Measurements from ENCODE around the gene KCNIP3.
"Not testable (repeated sequence)": the region's sequence is repeated elsewhere in the genome, so short reads cannot be mapped to it uniquely, and the experiment has no call there.

KCNIP3 gene

DNA sequence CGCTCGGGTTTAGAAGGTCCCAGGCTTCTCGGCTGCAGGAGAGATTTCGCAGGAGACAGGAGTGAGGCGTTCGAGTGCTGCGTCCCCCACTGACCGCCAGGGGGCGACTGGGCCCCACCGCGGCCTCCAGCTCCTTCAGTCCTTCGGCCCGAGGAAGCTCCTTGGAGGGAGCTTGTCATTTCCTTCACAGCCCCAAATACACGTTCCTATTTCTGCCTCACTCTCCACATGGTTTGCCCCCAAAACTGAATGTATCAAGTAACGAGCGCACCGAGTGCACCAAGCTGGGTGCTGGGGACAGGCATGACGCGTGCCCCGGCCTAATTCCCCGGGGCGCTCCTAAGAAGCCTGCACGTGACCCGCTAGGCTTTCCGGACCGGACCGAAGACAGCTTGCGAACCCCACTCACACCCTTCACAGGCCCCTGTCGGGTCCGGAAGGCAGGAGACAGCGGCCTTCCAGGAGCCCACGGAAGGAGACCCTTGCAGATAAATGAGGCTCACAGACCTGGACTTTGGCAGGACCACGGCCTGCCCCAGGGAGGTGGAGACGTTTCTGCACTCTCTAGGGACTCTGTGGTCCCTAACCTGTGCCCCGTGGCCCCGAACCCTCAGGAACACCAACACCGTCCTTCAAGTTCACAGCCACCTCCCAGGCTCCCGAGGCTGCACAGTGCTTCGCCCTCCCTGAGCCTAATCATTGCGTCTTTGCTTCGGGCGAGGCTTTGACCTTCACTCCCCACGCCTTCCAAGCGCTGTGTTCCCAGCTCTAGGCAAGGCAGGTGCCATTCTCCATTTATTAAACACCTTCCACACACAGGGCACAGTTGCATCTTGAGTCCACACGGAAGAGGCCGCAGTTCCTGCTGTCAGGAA, 92.3 kb downstream of the KCNIP3 start:
- DNase-seq: peak; percentile 47

DNA sequence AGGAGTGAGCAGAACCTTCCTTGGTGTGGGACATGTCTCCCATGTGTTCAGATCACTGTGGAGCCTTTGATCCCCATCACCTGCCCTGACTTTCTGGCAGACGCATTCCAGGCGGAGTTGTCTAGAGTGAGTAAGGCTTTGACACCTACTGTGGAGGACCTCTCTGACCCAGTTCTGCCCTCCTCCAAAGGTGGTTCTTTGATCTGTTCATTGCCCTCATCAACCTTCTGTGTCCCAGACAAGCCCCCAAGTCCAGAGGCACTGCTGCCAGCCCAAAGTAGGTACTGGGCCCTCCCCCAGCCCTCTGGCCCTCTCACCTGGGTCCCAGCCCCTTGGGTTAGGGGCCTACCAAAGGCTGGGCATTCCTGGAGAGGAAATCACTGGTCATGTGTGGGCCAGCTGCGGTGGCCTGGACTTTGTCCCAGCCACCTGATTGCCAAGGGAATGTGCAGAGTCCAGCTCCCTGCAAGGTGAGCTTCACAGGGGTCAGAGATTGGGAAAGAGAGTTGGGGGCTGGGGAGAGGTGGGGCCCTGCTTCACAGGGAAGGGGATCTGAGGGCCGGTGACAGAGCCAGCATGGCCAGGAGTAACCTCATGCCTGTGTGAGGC, 93.2 kb downstream of the KCNIP3 start:
- DNase-seq: no peak

- no peak for DNase-seq
These were observed 93.8 kb downstream of the KCNIP3 start for GRCh38 chr2:95390881-95391321.

DNA sequence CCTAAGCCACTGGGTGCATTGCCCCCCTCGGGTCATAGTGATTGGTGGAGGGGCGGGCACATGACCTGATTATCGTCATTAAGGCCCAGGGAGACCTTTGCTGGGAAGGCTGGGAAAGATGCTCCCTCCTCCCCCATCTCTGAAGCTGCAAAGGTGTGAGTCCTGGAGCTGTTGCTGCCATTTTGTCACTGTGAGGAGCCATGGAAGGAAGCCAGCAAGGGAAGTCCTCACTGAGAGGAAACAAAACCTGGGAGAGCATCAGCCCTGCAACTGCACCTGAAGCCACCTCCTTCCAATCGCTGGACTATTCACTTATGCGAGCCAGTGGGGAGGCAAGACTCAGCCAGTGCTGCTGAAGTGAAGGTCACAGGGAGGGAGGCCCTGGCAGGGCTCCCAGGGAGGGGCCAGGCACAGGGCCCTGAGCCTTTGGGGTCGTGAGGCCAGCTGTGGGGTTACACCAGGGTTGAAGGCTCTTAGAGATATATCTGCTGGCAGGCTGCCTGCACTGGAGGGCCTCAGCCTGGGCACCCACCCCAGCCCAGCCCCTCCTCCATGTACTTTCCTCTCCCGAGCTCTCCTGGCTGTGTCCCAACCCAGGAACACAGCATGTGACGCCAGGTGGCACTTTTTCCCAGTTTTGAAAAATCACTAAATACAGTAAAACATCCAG, 94.6 kb downstream of the KCNIP3 start:
- DNase-seq: no peak

- DNase-seq: no peak
These were observed 95.2 kb downstream of the KCNIP3 start for GRCh38 chr2:95392320-95392719.

DNA sequence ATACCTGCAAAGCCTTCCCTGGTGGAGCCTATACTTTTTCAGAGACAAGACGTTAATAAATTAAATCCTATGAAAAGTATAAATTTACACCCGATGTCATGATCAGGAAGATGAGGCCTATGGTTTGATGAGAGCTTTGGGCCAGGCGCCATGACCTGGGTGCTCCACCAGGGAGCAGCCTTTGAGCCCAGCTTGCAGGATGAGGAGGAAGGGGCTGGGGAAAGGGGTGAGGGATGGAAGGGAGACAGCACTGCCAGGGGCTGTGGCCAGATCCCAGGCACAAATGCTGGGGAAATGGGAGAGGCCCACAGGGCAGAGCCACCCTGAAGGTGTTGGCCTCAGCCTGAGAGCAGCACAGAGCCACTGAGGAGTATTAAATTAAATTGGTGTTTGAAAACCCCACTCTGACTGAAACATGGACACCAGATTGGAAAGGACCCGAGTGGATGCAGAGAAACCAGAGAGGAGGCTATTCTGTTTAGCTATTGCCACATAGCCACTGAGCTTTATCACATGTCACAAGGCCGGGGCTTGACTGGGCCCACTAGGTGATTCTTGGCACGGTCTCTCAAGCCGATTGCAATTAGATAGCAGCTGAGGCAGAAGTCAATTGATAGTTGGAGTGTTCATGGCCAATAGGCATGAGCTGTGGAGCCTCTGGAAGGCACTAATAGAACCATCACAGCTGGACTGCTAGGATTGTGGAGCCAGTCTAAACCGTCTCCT, 95.7 kb downstream of the KCNIP3 start:
- no peak for DNase-seq

GRCh38 chr2:95393901-95394300, 96.8 kb downstream of the KCNIP3 start:
- no peak for DNase-seq

- no peak for DNase-seq
These were observed 101.9 kb downstream of the KCNIP3 start for GRCh38 chr2:95399061-95399460.

DNA sequence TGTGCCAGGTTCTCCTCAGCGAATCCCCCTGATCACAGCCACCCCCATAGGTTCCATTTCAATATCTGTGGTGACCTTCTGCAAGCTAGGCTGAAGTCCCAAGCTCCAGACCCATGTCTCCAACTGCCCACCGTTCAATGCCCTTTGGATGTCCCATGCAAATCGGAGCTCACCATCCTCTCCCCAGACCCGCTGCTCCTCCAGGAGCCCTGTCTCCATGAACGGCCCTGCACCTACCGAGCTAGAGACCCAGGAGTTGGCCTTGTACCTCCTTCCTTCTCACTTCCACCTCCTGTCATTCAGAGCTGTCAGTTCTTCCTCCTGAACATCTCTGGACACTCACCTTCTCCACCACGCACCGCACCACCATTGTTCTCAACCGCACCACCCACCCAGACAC, 104.3 kb downstream of the KCNIP3 start:
- no peak for DNase-seq

- DNase-seq: not testable (repeated sequence)
These were observed 104.8 kb downstream of the KCNIP3 start for GRCh38 chr2:95402004-95402369.

DNA sequence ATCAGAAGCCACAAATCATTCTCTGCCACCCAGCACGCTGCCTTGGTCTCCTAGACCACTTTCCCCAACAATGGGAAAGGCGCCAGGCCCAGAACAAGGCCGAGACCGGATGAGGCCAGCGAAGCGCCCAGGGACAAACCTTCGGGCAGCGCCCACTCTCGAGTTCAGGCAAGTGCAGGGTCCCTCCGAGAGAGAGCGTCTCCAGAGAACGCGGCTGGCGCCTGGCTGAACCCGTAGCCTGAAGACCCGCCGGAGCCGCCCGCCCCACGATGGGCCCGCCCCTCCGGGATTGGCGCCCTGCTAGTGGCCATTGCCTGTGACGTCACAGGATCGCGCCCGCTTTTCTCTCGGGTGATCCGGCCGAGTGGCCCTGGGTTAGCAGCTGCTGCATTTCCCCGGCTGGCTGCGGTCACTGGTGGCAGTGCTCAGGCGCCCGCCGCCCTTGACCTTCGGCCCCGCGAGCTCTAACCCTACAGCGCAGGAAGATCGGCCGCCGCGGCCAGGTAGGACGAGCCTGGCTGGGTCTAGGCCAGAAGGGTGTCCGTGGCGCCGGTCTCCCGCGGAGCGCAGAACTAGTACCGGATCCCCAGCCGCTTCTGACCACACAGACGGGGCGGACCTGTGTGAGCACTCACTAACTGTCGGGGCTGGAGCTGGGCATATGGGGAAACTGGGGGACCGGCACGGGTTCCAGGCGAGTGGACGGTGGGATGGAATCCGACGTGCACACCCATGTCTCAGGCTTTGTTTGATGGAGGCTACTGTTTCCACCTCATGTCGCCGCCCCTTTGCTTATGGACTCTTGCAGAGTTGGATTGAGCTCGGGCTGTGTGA, 105.4 kb downstream of the KCNIP3 start, which contains the start of gene FAHD2A:
Gene FAHD2A, plus strand, starts transcription at position 339 of the 834 bp plus-strand sequence. CDS start 2,851 bp downstream, outside the sequence.
- DNase-seq: peak; percentile 91

- DNase-seq: peak; percentile 68
These were observed 106.1 kb downstream of the KCNIP3 start for GRCh38 chr2:95403204-95403721.

DNA sequence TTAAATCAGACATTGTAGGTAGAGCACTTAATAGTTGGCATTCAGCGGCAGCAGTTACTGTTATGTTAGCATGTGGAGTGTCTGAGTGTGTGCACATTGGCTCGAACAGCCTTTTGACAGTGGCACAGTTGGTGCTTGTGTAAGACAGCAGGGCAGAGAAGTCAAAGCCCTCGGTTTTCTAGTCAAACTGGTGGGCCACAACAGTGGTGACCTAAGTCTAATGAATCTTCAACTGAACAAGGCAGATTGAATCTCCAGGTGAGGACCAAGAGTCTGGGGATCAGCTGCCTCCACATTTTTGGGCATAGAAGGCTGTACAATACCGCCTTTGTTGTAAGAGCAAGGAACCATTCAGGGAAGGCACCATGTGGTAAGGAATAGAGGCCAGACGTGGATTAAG, 106.7 kb downstream of the KCNIP3 start:
- not testable (repeated sequence) for DNase-seq

- DNase-seq: peak; percentile 18
These were observed 107.5 kb downstream of the KCNIP3 start for GRCh38 chr2:95404676-95405075.

- DNase-seq: not testable (repeated sequence)
These were observed 114.1 kb downstream of the KCNIP3 start for GRCh38 chr2:95411239-95411638.

- peak; percentile 65 for DNase-seq
These were observed 117.0 kb downstream of the KCNIP3 start for GRCh38 chr2:95414015-95414594.

DNA sequence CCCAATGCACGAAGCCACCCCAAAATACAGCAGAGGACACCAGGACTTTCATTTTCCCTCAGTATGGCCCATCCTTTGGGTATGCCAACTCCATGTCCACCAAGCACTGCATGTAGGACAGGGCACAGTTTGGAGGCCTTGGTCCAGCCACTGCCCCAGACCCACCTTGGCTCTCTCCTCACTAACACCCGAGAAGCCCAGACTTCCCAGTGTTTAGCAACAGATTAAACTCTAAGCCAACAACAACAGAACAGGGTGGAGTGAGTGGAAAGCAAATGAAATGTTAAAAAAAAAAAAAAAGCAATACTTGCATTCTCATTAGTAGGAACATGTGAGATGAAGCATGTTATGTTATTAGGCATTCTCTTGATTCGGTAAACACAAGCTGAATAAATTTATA, 118.0 kb downstream of the KCNIP3 start:
- not testable (repeated sequence) for DNase-seq

- DNase-seq: not testable (repeated sequence)
These were observed 118.4 kb downstream of the KCNIP3 start for GRCh38 chr2:95415561-95415960.

GRCh38 chr2:95427196-95427867, 130.2 kb downstream of the KCNIP3 start:
- not testable (repeated sequence) for DNase-seq

DNA sequence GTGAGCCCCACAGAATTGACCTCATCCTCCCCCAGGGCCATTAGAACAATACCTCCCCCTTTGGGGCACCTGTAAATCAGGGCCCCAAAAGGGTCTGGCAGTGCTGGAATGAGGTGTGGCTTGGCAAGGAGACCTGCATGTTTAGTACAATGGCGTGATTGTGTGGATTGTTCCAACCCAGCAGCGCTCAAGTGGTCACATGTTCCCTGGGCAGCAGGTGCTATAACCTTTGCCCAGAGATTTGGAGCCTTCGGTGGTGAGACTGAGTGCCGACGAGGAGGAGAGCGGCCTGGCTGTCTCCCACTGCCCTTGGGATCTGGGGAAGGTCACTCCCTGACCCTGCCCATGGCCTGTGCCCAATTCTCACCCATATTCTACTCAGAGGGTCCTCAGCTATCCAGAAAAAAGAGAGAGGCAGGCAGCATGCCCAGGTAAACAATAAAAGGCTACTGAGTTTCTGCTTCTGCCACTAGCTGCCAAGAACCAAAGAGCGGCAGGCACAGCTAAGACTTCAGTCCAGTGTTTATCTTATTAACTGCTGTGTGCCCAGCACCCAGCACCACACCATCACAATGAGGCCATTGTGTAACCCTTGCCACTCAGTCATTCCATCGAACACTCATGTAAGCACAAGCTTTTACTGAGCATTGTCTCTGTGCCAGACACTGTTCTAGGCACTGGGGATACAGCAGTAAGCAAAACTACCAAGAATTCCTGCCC, 132.8 kb downstream of the KCNIP3 start:
- DNase-seq: not testable (repeated sequence)

All from hematopoietic multipotent progenitor cell treated with erythropoietin and hydrocortisone succinate and interleukin-3 and kit ligand, for 8 days (in vitro differentiated cells).